ENCODE measurements around the gene TARS1.

- TF ChIP-seq, protein P1, sequence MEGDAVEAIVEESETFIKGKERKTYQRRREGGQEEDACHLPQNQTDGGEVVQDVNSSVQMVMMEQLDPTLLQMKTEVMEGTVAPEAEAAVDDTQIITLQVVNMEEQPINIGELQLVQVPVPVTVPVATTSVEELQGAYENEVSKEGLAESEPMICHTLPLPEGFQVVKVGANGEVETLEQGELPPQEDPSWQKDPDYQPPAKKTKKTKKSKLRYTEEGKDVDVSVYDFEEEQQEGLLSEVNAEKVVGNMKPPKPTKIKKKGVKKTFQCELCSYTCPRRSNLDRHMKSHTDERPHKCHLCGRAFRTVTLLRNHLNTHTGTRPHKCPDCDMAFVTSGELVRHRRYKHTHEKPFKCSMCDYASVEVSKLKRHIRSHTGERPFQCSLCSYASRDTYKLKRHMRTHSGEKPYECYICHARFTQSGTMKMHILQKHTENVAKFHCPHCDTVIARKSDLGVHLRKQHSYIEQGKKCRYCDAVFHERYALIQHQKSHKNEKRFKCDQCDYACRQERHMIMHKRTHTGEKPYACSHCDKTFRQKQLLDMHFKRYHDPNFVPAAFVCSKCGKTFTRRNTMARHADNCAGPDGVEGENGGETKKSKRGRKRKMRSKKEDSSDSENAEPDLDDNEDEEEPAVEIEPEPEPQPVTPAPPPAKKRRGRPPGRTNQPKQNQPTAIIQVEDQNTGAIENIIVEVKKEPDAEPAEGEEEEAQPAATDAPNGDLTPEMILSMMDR (conservative IDR thresholded peaks at IDR 0.05) = no peak
- TF ChIP-seq ZFX (IDR thresholded peaks at IDR 0.05) = no peak
Measured at GRCh38 chr5:33409435-33410170, 31.2 kb upstream of the TARS1 start.

Measured in C4-2B (cell line).